CD4-positive, alpha-beta memory T cell (primary cell): ENCODE measurements around the gene MAMDC2. TPM values are rescaled to one million over a fixed set of nuclear protein-coding genes. Genes with fewer than 3 reads are reported as not detected.

ENCODE experiments used
- CTCF ChIA-PET: fragments of 350-600 bp; sonication (Branson Sonifier 250); formaldehyde crosslinking; loops from one replicate; lab custom pipeline; 2021; ENCODE audit warnings: inconsistent platforms; ENCODE audit not compliant: partially characterized antibody; lab: Charles Lee
- POLR2A ChIA-PET: fragments of 350-600 bp; sonication (Branson Sonifier 250); formaldehyde crosslinking; loops from one replicate; lab custom pipeline; 2021; ENCODE audit not compliant: partially characterized antibody; lab: Charles Lee
- DNase-seq, 5 donors: peaks; one replicate each; pipeline versions ENCODE4 v3.0.0 to v3.0.0-alpha.2; 2020 to 2022; ENCODE audit warnings: mixed read lengths in 1 of 5
- H3K27ac ChIP-seq: one replicate; pipeline ENCODE4 v1.7.0; 2013; ENCODE audit warnings: low read depth, low read length
- H3K27me3 ChIP-seq: 2 replicates; pipeline ENCODE4 v1.7.0; 2013; ENCODE audit warnings: mild to moderate bottlenecking, low read length, moderate library complexity; ENCODE audit not compliant: insufficient read depth
- H3K36me3 ChIP-seq: 2 replicates; pipeline ENCODE4 v1.7.0; 2013; ENCODE audit warnings: mild to moderate bottlenecking, low read length, moderate library complexity; ENCODE audit not compliant: insufficient read depth
- H3K4me1 ChIP-seq: 2 replicates; pipeline ENCODE4 v1.7.0; 2013; ENCODE audit warnings: mild to moderate bottlenecking, low read length, moderate library complexity; ENCODE audit not compliant: insufficient read depth
- H3K4me3 ChIP-seq, 2 donors: one replicate each; pipeline ENCODE4 v1.7.0; 2013; ENCODE audit warnings: low read length in 2 of 2, mild to moderate bottlenecking in 1 of 2
- H3K9me3 ChIP-seq, 2 donors: one replicate each; pipeline ENCODE4 v1.7.0; 2013; ENCODE audit warnings: low read length in 2 of 2, control low read depth in 1 of 2; ENCODE audit not compliant: control insufficient read depth in 1 of 2
- H3K27ac Mint-ChIP-seq, 7 donors: one replicate each; pipeline ENCODE4 v1.8.0; 2020 to 2021; ENCODE audit warnings: mixed read lengths in 7 of 7, mild to moderate bottlenecking in 6 of 7, inconsistent platforms in 3 of 7, moderate library complexity in 3 of 7
- H3K27me3 Mint-ChIP-seq, 2 donors: one replicate each; pipeline ENCODE4 v1.8.0; 2020 to 2021; ENCODE audit warnings: mixed read lengths in 2 of 2
- H3K36me3 Mint-ChIP-seq, 2 donors: one replicate each; pipeline ENCODE4 v1.8.0; 2020 to 2021; ENCODE audit warnings: mixed read lengths in 2 of 2, inconsistent platforms in 1 of 2, mild to moderate bottlenecking in 1 of 2
- H3K4me1 Mint-ChIP-seq, 4 donors: one replicate each; pipeline ENCODE4 v1.8.0; 2020 to 2021; ENCODE audit warnings: mixed read lengths in 4 of 4, mild to moderate bottlenecking in 1 of 4
- H3K4me3 Mint-ChIP-seq, 8 donors: one replicate each; pipeline ENCODE4 v1.8.0; 2020 to 2021; ENCODE audit warnings: mixed read lengths in 8 of 8, mild to moderate bottlenecking in 7 of 8, moderate library complexity in 6 of 8, inconsistent platforms in 3 of 8
- H3K9me3 Mint-ChIP-seq, 8 donors: one replicate each; pipeline ENCODE4 v1.8.0; 2020 to 2021; ENCODE audit warnings: mixed read lengths in 8 of 8, mild to moderate bottlenecking in 5 of 8, inconsistent platforms in 3 of 8, moderate library complexity in 1 of 8
- intact Hi-C: fragments of 100-400 bp; cut with micrococcal nuclease; formaldehyde crosslinking; loops from one replicate; pipeline ENCODE4 v1.15.1; 2023
- polyA plus RNA-seq, 2 donors: library from polyadenylated mRNA; unstranded; fragments of 300-500 nt; fragmentation: Illumina TruSeq; gene quantifications; one replicate each; pipeline ENCODE4 v1.2.3, GENCODE V29; 2021
- total RNA-seq, 2 experiments: library from RNA; stranded (reverse); gene quantifications; one replicate each; pipeline ENCODE4 v1.2.3, GENCODE V29; 2021

MAMDC2 gene
- total and polyA plus RNA-seq, 4 experiments from 2014 or later: not detected

DNA sequence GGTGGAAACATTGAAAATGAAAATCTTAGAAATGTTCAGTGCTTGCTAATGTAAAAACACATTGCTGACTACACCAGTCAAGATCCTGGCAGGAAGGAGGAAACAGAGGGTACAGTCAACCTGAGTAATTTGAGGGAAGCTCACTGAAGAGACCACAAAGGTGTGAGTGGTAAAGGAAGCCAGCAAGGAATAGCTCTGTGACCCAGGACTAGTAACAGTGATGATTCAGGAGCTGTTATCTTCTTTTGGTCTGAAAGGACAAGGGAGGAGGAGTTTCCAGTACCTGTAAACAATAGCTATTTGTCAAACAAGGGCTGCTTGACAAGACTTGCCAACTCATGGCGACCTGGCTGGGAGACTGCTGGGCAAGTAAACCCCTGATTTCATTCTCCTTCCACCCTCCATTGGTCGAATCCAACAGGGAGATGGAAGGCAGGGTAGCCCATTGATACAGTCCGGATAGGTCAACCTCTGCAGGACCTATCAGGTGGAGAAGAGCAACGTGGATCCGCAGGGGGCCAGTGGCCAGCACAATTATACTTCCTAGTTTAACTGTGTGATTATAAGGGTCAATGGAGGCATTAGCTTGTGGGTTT is 68.1 kb downstream of the MAMDC2 start:
- intact Hi-C loops: no loop called here

DNA sequence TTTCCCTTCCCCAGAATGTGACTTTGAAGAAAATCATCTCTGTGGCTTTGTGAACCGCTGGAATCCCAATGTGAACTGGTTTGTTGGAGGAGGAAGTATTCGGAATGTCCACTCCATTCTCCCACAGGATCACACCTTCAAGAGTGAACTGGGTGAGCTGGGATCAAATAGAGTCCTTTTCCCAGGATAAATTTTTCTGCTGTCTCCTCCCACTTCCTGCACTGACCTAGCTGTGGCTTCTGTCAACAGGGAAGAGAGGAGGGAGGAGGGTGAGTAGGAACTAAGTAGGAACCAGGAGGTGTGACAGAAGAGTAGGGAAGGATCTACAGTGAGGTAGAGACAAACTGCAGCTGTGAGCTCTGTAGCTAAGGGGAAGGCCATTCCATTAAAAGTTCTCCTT is 69.3 kb downstream of the MAMDC2 start:
- Mint-ChIP-seq H3K4me1 (peaks cover 6 to 11% (median 9%) of the 10 kb centered on the region in 4 donors), H3K27ac (no peak overlapping the region)

More for the DNA sequence above, 68.1 kb downstream of the MAMDC2 start:
- POLR2A ChIA-PET: no interaction called here
- DNase-seq: no peak
- Histone ChIP-seq H3K4me3 (no peak overlapping the region), H3K9me3 (no peaks in the 10 kb centered on the region), H3K27me3 (no peaks in the 10 kb centered on the region), H3K27ac (no peak overlapping the region), H3K36me3 (no peaks in the 10 kb centered on the region), H3K4me1 (no peaks in the 10 kb centered on the region)
- Mint-ChIP-seq H3K4me1 (peaks cover 6 to 11% (median 9%) of the 10 kb centered on the region in 4 donors), H3K36me3 (no peaks in the 10 kb centered on the region), H3K27ac (no peak overlapping the region), H3K4me3 (no peak overlapping the region), H3K27me3 (peaks cover 10 to 17% of the 10 kb centered on the region in 2 donors), H3K9me3 (no peaks in the 10 kb centered on the region)
- CTCF ChIA-PET: interaction anchor here (0.5 to 5.6 kb wide), 22 partner anchors 9 to 691 kb away, joined by 3 to 49 read pairs (median 4); no protein-coding TSS in a partner anchor

DNA sequence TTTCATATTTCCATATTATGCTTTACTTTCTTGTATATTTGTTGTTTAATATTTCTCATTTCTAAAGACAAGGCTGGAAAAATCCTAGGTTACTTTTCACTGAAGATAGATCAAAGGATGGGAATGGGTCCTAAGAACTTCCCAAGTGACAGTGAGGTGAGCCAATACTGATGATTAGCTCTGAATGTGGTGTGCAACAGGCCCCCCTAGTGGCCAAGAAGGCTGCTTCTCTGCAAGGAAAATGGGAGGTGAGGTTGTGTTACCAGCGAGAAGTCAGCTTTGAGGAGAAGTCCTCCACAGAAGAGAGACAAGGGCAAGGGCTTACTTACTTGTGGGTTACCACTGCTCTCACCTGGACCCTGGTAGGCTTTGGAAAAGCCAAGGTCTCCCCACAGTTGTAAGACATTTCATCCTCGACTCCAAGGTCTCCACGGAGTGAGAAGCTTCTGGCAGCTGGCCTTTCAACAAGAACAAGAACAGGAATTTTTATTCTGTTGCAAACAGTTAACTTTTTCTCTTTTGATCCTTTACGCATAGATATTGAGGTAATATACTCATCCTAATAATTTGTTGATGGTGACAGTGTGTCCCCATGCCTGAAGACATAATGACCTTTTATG is 69.9 kb downstream of the MAMDC2 start:
- H3K9me3 Mint-ChIP-seq: no peaks in the 10 kb centered on the region
- peaks cover 6 to 11% (median 9%) of the 10 kb centered on the region in 4 donors for H3K4me1 Mint-ChIP-seq
- no peaks in the 10 kb centered on the region for H3K36me3 Mint-ChIP-seq
- H3K4me3 Mint-ChIP-seq: no peak overlapping the region
- H3K27me3 Mint-ChIP-seq: peaks cover 12 to 20% of the 10 kb centered on the region in 2 donors
- Histone ChIP-seq H3K27ac (no peak overlapping the region), H3K4me3 (no peak overlapping the region), H3K27me3 (no peaks in the 10 kb centered on the region), H3K4me1 (no peaks in the 10 kb centered on the region), H3K36me3 (no peaks in the 10 kb centered on the region), H3K9me3 (no peaks in the 10 kb centered on the region)
- intact Hi-C loops: no loop called here
- H3K27ac Mint-ChIP-seq: no peak overlapping the region
- DNase-seq: peak in 1 of 5 donors; percentile 6
- ChIA-PET CTCF (interaction anchor here (1.2 to 5.6 kb wide), 9 partner anchors 8 to 692 kb away, joined by 3 to 49 read pairs (median 5); no protein-coding TSS in a partner anchor), POLR2A (no interaction called here)

More for the DNA sequence above, 69.3 kb downstream of the MAMDC2 start:
- no peaks in the 10 kb centered on the region for H3K4me1 ChIP-seq
- H3K4me3 Mint-ChIP-seq: no peak overlapping the region
- intact Hi-C loops: no loop called here
- no peaks in the 10 kb centered on the region for H3K36me3 ChIP-seq
- ChIA-PET CTCF (interaction anchor here (1.2 to 5.6 kb wide), 10 partner anchors 8 to 692 kb away, joined by 3 to 49 read pairs (median 4); no protein-coding TSS in a partner anchor), POLR2A (no interaction called here)
- DNase-seq: no peak
- peaks cover 10 to 20% of the 10 kb centered on the region in 2 donors for H3K27me3 Mint-ChIP-seq
- H3K9me3 ChIP-seq: no peaks in the 10 kb centered on the region
- H3K9me3 Mint-ChIP-seq: no peaks in the 10 kb centered on the region
- H3K27me3 ChIP-seq: no peaks in the 10 kb centered on the region
- H3K4me3 ChIP-seq: no peak overlapping the region
- no peaks in the 10 kb centered on the region for H3K36me3 Mint-ChIP-seq
- no peak overlapping the region for H3K27ac ChIP-seq

DNA sequence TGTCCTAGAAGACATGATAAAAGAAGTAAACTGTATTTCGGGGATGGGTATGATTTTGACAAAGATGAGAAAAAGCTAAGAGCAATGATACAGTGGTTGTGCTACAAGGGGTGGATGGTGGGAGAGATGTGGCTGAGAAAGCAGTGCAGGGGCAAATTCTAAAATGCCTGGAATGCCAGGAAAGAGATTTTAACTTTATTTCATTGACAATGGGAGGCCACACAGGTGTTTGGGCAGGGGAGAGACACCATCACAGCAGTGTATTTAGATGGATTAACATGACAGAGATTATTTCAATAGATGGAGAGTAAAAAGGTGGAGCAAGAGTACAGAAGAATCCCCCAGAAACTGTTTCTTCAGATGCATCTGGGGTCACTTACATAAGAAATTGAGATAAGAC is 71.2 kb downstream of the MAMDC2 start:
- Histone ChIP-seq H3K27ac (no peak overlapping the region), H3K27me3 (no peaks in the 10 kb centered on the region), H3K4me3 (no peak overlapping the region), H3K36me3 (no peaks in the 10 kb centered on the region), H3K9me3 (no peaks in the 10 kb centered on the region), H3K4me1 (no peaks in the 10 kb centered on the region)
- ChIA-PET CTCF (interaction anchor here (1.0 to 1.9 kb wide), 3 partner anchors 12 to 36 kb away, joined by 3 to 6 read pairs (median 4); no protein-coding TSS in a partner anchor), POLR2A (no interaction called here)
- no peaks in the 10 kb centered on the region for H3K9me3 Mint-ChIP-seq
- H3K36me3 Mint-ChIP-seq: no peaks in the 10 kb centered on the region
- no peak overlapping the region for H3K27ac Mint-ChIP-seq
- peaks cover 13 to 20% of the 10 kb centered on the region in 2 donors for H3K27me3 Mint-ChIP-seq
- no peak for DNase-seq
- H3K4me3 Mint-ChIP-seq: no peak overlapping the region
- intact Hi-C loops: no loop called here
- peaks cover 6 to 11% (median 9%) of the 10 kb centered on the region in 4 donors for H3K4me1 Mint-ChIP-seq

DNA sequence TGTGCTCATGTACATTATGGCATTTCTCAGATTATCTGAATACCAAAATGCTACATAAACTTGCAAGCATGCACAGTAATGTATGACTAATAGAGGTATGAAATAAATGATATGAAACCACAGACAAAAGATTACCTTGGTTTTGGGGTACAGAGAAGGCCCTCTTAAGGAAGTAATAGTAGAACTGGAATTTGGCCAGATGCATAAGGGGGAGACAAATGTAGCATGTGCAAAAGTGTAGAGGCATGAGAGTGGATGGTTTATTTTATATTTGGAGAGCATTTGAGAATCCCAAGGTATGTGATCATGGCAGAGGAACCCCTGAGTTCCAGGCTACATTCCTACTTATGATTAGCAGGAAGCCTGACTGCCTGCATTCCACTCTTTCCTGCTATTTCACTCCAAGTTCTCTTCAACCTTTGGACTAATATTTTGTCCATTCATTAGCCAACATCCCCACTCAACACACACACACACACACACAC is 74.2 kb downstream of the MAMDC2 start:
- Histone ChIP-seq H3K4me3 (no peak overlapping the region), H3K9me3 (no peaks in the 10 kb centered on the region), H3K36me3 (no peaks in the 10 kb centered on the region), H3K27ac (no peak overlapping the region), H3K4me1 (no peaks in the 10 kb centered on the region), H3K27me3 (no peaks in the 10 kb centered on the region)
- Mint-ChIP-seq H3K9me3 (no peaks in the 10 kb centered on the region), H3K4me1 (no peaks in the 10 kb centered on the region), H3K27me3 (peaks cover 5 to 11% of the 10 kb centered on the region in 2 donors), H3K36me3 (no peaks in the 10 kb centered on the region), H3K27ac (no peak overlapping the region), H3K4me3 (no peak overlapping the region)
- no peak for DNase-seq
- ChIA-PET POLR2A (no interaction called here), CTCF (no interaction called here)
- intact Hi-C loops: no loop called here

DNA sequence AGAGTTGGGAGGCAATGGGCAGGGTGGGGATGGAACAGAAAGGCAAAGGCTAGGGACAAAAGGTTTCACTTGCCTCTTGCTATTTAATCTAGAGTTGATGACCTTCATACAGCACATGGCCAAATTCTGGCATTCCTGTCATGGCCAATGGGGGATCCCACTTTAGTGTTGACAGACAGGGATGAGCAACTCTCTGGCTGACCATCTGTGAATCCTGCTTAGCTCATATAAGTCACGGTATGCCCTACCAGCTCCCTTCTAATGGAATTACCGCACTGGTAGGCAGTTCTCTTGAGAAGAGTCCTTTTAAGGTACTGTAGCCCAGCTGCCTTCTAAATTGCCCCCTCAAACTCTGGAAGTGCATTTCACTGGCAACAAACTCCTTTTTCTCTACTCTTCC is 76.1 kb downstream of the MAMDC2 start:
- POLR2A ChIA-PET: no interaction called here
- intact Hi-C loops: no loop called here
- no peak for DNase-seq
- CTCF ChIA-PET: interaction anchor here (4.4 kb wide), 1 partner anchor 9 kb away, joined by 34 read pairs; no protein-coding TSS in a partner anchor
- no peak overlapping the region for H3K4me3 Mint-ChIP-seq
- H3K27ac Mint-ChIP-seq: peak overlapping the region in 1 of 7 donors; percentile 68
- H3K27me3 Mint-ChIP-seq: peaks cover 5 to 6% of the 10 kb centered on the region in 2 donors
- Histone ChIP-seq H3K27ac (no peak overlapping the region), H3K9me3 (no peaks in the 10 kb centered on the region), H3K4me1 (no peaks in the 10 kb centered on the region), H3K36me3 (no peaks in the 10 kb centered on the region), H3K27me3 (no peaks in the 10 kb centered on the region), H3K4me3 (no peak overlapping the region)
- H3K9me3 Mint-ChIP-seq: no peaks in the 10 kb centered on the region
- H3K4me1 Mint-ChIP-seq: no peaks in the 10 kb centered on the region
- no peaks in the 10 kb centered on the region for H3K36me3 Mint-ChIP-seq

DNA sequence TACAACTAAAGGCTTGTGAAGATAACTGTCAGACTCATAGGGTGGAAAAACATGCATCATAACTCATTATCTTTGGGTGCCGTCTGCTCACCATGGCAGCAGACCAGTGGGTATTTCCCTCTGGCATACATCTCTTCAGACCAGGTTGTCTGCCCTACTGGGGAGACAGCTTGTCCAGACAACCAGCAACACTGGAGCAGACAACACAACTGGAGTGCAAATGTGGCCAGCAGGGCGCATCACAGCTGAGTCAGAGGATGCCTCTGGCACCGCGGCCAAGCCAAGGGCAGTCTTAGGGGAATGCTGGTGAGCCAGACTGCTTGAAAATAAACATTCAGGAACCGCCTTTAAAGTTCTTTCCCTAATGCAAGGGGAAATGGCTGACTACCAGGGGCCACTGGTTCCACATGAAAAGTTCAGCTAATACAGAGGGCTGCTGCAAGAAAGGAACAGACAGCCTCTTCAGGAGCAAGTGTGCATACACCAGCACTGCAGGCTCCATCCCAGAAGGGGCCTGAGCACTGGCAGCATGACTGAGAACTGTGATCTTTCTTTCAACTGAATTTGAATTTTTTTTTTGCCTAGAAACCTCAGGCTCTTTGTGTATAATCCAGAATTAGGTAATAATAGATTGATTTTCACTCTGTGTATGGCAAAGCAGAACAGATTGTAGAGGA is 77.3 kb downstream of the MAMDC2 start:
- no peaks in the 10 kb centered on the region for H3K36me3 ChIP-seq
- POLR2A ChIA-PET: no interaction called here
- Mint-ChIP-seq H3K9me3 (no peaks in the 10 kb centered on the region), H3K36me3 (no peaks in the 10 kb centered on the region), H3K27ac (no peak overlapping the region), H3K27me3 (peaks cover 3 to 5% of the 10 kb centered on the region in 2 donors), H3K4me1 (no peaks in the 10 kb centered on the region), H3K4me3 (no peak overlapping the region)
- H3K27me3 ChIP-seq: no peaks in the 10 kb centered on the region
- H3K27ac ChIP-seq: no peak overlapping the region
- H3K9me3 ChIP-seq: no peaks in the 10 kb centered on the region
- H3K4me1 ChIP-seq: no peaks in the 10 kb centered on the region
- CTCF ChIA-PET: interaction anchor here (4.4 kb wide), 1 partner anchor 10 kb away, joined by 34 read pairs; no protein-coding TSS in a partner anchor
- DNase-seq: no peak
- no peak overlapping the region for H3K4me3 ChIP-seq
- intact Hi-C loops: no loop called here
